HG03025 (cell line): ENCODE data around the gene SGTB.
"Not testable (repeated sequence)": the region's sequence is repeated elsewhere in the genome, so short reads cannot be mapped to it uniquely, and the experiment has no call there.

Source experiments
- ATAC-seq: cut with Tn5 transposase; IDR thresholded peaks from one replicate; pipeline ENCODE4 v1.9.1; 2021; ENCODE audit warnings: mild to moderate bottlenecking, moderate library complexity; ENCODE audit not compliant: unreplicated experiment, low FRiP score

Gene SGTB

DNA sequence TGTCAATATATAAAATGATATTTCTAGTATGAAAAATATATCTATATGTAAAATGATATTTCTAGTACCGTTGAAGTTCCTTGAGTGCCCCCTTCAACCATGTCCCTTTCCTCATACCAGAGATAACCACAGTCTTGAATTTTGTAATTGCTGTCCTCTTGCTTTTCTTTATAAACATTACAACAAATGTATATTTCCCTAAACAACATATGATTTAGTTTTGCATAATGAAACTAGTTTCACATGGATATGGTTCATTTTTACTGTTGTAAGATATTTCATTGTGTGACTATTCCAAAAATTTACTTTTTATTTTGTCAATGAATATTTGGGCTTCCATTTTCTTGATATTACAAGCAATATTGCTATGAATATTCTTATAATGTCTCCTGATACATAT, 14.1 kb upstream of the SGTB start:
- ATAC-seq: no peak

- no peak for ATAC-seq
Observed at GRCh38 chr5:65734921-65735320, 13.0 kb upstream of the SGTB start.

DNA sequence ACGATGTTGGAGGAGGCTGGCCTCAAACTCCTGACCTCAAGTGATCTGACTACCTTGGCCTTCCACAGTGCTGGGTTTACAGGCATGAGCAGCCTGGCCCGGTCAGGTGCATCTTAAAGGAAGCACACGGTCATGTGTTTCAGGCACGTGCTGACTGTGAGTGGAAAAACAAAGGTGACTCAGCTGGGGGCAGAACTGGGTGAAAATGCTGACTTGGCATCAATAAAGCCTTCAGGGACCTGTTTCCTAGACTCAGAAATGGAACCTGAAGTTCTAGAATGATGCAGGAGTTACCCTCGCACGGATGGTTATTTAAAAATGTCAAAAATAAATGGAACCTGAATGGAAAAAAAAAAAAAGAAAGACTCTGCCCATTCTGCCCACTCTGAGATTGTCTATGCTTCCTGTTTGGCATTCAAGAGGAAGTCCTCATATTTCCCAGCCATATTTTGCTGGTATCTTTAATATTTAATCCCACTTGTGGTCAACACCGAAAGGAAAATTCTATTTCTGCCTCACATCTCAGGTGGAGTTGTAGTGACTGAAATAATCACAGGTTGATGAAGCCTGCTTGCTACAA, 12.4 kb upstream of the SGTB start:
- ATAC-seq: not testable (repeated sequence)

DNA sequence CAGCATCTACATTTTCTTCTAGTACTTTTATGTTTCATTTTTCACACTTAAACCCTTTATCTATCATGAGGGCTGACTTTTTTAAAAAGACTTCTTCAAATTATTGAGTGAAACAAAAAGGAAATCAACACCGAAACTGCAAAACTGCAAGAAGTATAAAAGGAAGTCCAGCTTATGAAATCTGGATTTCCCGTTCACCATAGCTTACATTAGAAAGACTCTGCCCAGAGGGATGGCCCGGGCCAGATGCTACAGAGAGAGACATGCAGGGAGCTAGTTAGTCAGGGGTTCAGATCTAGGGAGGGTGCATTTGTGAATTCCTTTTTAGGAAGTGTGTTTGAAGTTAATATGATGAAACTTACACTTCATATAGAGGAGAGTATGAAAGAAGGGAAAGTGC, 10.1 kb upstream of the SGTB start:
- not testable (repeated sequence) for ATAC-seq

DNA sequence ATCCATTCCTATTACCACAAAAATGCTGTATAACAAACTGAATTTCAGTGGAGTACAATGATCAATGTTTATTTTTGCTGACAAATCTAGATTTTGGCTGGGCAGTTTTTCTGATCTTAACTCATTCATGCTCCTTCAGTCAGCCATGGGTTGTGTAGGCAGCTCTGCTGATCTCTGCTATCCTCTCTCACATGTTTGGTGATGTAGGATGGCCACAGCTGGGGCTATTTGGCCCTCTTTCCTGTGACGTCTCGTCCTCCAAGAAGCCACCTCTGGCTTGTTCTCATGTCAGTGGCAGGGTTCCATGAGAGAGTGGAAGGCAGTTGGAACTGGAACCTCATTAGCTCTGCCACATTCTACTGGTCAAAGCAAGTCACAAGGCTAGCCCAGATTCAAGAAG, 9.0 kb upstream of the SGTB start:
- no peak for ATAC-seq

GRCh38 chr5:65728218-65728617, 6.3 kb upstream of the SGTB start:
- ATAC-seq: no peak

DNA sequence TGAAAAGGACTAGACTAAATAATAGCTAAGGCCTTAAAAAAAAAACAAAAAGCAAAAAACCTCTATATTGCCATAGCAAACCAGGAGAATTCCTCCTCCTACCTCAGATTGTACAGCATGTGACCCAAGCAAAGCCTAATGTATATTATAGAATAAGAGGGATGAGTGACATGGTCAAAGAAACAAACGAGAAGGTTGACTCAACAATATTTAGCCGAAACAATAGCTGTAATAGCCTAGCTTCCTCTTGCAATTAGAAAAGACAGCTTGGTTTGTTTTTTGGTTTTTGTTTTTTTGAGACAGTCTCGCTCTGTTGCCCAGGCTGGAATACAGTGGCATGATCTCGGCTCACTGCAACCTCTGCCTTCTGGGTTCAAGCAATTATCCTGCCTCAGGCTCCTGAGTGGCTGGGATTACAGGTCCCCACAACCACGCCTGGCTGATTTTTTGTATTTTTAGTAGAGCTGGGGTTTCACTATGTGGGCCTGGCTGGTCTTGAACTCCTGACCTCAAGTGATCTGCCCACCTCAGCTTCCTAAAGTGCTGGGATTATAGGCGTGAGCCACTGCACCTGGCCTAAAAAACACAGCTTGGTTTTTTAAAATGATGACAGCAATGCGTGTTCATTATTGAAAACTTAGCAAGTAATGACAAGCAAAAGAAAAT, 5.7 kb upstream of the SGTB start:
- no peak for ATAC-seq

DNA sequence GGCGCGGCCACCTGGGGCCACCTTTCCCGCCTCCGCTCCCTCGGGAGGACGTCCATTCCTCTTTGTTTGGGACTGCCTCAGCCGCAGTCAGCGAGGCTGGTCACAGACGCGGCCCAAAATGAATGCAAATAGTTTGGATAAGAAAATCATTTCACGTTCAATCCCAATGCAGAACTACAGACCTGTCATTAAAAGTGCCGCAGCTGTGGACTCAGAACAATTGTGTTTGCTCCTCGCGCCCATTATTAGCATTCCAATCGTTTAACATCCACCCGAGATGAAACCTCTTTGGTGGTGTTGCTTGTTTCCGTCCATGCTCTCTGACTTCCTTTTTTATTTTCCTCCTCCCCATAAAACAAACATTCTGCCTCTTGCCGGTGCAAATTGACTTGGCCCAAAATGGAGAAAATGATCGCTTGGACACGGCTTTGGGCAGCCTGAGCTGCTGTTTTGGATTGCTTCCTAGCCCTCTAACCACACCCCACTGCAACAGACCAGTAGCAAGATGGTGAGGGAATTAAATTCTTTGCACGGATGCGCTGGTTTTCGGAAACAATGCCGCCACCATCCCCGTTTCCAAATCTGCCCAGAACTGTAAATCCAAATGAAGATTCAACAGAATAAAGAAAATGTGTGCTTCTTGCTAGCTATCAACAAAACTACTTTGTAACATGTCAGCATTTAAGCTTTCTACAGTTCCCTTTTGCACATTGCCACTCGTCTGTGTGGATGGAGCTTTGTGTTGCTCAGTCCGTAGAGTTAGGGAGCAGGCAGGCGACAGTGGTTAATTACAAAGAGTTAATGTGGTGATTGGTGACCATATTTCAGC, 880 bp upstream of the SGTB start:
- no peak for ATAC-seq

DNA sequence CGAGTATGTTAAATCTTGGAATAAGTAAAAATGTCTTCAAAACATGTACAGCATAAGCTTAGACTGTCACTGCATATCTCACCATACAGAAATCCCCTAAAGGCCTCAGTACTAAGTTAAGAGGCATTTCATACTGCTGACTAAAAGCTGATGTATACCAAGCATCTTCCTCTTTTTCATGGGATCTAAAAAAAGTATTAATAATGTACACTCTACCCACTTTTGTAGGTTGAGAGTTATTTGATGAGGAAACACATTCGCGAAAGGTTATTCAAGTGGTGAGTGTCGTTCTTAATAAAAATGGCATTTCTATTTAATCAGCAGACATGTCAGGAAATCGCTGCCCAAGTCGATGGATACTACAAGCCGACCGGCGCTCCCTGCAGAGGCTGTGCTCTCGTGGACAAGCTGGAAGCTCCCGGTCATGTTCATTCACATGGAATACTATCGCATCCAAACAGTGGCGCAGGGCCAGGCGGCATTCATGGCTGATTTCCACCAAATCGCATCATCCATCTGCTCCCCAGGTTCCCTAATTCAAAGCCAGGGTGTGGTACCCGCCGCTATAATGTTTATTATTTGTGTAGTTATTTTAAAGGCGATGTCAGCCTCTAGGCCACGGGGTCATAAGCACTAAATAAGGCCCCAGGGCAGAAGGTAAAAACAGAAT, 724 bp downstream of the SGTB start:
- ATAC-seq: peak; percentile 10

GRCh38 chr5:65718576-65719310, 3.2 kb downstream of the SGTB start:
- ATAC-seq: no peak

- ATAC-seq: no peak
Observed at GRCh38 chr5:65708145-65708544, 13.8 kb downstream of the SGTB start.

GRCh38 chr5:65707663-65708062, 14.2 kb downstream of the SGTB start:
- no peak for ATAC-seq

- ATAC-seq: no peak
Observed at GRCh38 chr5:65704621-65705239, 17.2 kb downstream of the SGTB start.

GRCh38 chr5:65702036-65702435, 19.9 kb downstream of the SGTB start:
- ATAC-seq: no peak

GRCh38 chr5:65699338-65699737, 22.6 kb downstream of the SGTB start:
- ATAC-seq: no peak

- ATAC-seq: no peak
Observed at GRCh38 chr5:65696892-65697291, 25.0 kb downstream of the SGTB start.

DNA sequence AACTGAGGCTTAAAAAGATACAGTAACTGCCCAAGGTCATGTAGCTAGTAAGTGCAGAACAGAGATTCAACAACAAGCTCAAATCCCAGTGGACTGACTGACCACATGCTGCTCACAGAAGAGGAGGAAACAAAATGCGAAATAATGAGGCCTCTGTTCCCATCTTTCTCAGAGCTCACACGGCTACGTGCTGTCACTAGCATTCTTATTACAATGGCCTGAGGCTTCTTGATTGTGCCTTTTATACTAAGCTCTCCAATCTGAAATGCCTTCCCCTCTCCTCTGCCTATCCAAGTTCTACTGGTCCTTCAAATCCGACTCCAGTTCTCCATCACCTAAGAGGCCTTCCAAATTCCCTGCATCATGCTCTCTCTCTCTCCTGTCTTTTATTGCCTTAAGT, 26.0 kb downstream of the SGTB start:
- ATAC-seq: no peak

DNA sequence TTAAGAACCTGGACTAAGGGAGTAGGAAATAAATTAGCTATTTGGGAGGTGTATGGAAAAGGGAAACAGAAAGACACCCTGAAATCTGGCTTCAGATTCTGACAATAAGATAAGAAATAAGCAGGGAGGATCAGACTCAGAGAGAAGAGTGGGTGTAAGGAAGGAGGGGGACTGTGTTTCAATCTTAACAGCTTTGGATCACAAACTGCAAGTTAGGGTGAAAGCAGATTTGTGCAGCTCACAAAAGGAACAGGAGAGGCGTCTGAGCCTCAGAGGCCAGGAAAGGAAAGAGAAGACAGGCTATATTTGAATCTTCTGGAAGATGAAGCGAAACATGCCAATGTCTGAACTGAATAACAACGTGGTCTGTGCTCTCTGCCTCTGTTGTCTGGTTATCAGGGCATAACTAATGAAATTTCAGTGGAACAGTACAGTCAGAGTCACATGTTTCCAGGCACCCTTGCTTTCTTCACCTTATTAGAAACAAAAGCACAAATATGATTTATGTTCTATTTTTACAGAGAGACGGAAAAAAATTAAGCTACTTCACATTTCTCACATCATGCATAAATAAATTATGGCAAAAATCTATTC, 26.6 kb downstream of the SGTB start:
- no peak for ATAC-seq

GRCh38 chr5:65693121-65693520, 28.8 kb downstream of the SGTB start:
- ATAC-seq: no peak

GRCh38 chr5:65682148-65682547, 39.8 kb downstream of the SGTB start:
- no peak for ATAC-seq
